Suprapubic skin (tissue), 3 donors: ENCODE results near the gene CHMP4A.

ENCODE experiments used
- CTCF ChIP-seq, 2 donors: fragments of 200-600 bp in 1 of 2; fragments of 450-650 bp in 1 of 2; sonication (generic) in 1 of 2; IDR thresholded peaks; one replicate each; pipeline ENCODE4 v1.5.1; 2016 to 2019; ENCODE audit warnings: antibody characterized with exemption in 2 of 2, mild to moderate bottlenecking in 1 of 2, moderate library complexity in 1 of 2
- POLR2AphosphoS5 ChIP-seq, 3 donors: sonication (generic); formaldehyde crosslinking; IDR thresholded peaks; one replicate each; pipeline ENCODE4 v1.6.1; 2017; ENCODE audit warnings: antibody characterized with exemption in 3 of 3

GRCh38 chr14:24184104-24184970, 29.0 kb downstream of the CHMP4A start:
- TF ChIP-seq CTCF (IDR thresholded peaks at IDR 0.05) (no peak), POLR2AphosphoS5 (IDR thresholded peaks at IDR 0.05) (no peak)
